ENCODE measurements around the gene RAB20.
A peak's percentile ranks its signal among the peaks of the same experiment; 100 is the strongest.

RAB20 gene

DNA sequence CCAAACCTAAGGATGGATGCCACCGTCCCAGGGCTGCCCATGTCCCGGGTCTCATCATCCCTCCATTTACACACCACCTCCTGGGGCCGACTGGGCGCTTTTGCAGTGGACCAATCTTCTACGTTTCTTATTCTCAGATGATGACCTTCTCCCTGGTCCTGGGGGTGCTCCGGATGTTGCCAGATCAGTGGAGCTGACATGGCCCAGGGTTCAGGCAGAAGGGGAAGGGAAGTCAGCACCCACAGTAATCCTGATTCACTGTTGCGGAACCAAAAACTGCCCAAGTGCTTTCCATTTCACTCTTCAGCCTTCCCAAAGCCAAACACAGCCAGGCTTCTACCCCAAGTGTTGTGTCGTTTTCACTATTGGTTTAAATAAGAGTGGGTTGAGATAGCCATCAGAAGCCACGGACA, 29.8 kb downstream of the RAB20 start:
- Histone ChIP-seq H3K36me3 (ENCODE audit: control insufficient read depth in 1 of 2, insufficient read depth in 2 of 2, low read length in 2 of 2) (no peaks in the 10 kb centered on the region), H3K4me1 (ENCODE audit: control insufficient read depth in 1 of 2, insufficient read depth in 2 of 2, low read length in 2 of 2) (peaks cover 24 to 31% of the 10 kb centered on the region in 2 donors), H3K4me3 (ENCODE audit: low read depth in 1 of 2, low read length in 2 of 2) (no peak overlapping the region), H3K27ac (ENCODE audit: low read depth, low read length) (no peak overlapping the region), H3K27me3 (ENCODE audit: control insufficient read depth in 1 of 2, insufficient read depth in 2 of 2, low read length in 2 of 2) (no peaks in the 10 kb centered on the region), H3K9me3 (ENCODE audit: control insufficient read depth in 1 of 2, low read length in 2 of 2) (no peaks in the 10 kb centered on the region), H3K9ac (ENCODE audit: low read depth in 1 of 2, low read length in 2 of 2) (no peak overlapping the region)

DNA sequence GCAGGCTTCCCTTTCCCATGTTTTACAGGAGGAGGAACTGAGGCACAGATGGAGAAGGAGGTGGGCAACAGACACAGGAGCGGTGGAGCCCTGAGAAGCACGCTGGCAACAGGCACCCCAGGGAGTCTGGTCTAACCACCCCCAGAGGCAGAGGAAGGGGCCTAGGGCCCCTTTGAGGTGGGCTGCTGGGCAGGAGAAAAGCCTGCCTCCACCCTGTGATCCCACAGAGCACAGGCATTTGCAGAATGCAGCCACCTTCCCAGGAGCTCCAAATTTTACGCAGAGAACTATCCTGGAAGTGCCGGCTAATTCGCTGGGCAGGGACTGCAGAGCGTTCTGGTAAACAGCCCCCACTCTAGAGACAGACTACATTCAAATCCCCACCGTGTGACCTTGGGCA, 30.4 kb downstream of the RAB20 start:
- H3K9ac ChIP-seq (ENCODE audit: low read depth in 1 of 2, low read length in 2 of 2): no peak overlapping the region
- H3K27ac ChIP-seq (ENCODE audit: low read depth, low read length): no peak overlapping the region
- H3K27me3 ChIP-seq (ENCODE audit: control insufficient read depth in 1 of 2, insufficient read depth in 2 of 2, low read length in 2 of 2): no peaks in the 10 kb centered on the region
- peaks cover 29 to 36% of the 10 kb centered on the region in 2 donors for H3K4me1 ChIP-seq (ENCODE audit: control insufficient read depth in 1 of 2, insufficient read depth in 2 of 2, low read length in 2 of 2)
- no peak overlapping the region for H3K4me3 ChIP-seq (ENCODE audit: low read depth in 1 of 2, low read length in 2 of 2)
- no peaks in the 10 kb centered on the region for H3K36me3 ChIP-seq (ENCODE audit: control insufficient read depth in 1 of 2, insufficient read depth in 2 of 2, low read length in 2 of 2)
- no peaks in the 10 kb centered on the region for H3K9me3 ChIP-seq (ENCODE audit: control insufficient read depth in 1 of 2, low read length in 2 of 2)

DNA sequence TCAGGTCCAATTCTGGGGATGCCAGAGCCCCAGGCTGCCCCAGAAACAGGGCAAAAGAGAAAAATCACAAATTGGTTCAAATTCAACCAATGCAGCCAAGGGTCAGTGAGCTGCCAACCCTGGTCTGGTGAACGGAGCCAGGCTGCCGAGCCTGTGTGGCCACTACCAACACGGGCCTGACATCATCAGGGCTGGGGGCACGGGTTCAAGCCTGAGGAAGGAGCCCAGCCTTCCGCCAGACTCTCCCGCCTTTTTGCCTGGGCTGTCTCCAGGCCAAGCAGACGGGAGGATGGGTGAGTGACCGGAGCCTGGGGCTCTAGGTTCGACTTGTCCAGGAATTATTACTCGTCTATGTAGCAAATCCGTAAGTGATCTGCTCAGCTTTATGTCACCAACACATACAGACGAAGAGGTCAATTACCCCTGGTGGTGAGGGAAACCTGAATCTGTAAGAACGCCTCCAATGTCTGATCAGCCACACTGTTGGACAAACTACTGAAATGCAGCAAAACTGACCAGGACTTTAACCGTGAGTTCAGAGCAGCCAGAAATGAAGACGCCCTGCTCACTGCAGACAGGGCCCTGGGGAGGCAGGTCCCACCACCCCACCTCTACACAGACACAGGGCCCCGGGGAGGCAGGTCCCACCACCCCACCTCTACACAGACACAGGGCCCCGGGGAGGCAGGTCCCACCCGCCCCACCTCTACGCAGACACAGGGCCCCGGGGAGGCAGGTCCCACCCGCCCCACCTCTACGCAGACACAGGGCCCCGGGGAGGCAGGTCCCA, 31.8 kb downstream of the RAB20 start:
- peak overlapping the region; percentile 49 for H3K27ac ChIP-seq (ENCODE audit: low read depth, low read length)
- H3K27me3 ChIP-seq (ENCODE audit: control insufficient read depth in 1 of 2, insufficient read depth in 2 of 2, low read length in 2 of 2): no peaks in the 10 kb centered on the region
- no peak overlapping the region for H3K9ac ChIP-seq (ENCODE audit: low read depth in 1 of 2, low read length in 2 of 2)
- peaks cover 43 to 50% of the 10 kb centered on the region in 2 donors for H3K4me1 ChIP-seq (ENCODE audit: control insufficient read depth in 1 of 2, insufficient read depth in 2 of 2, low read length in 2 of 2)
- H3K4me3 ChIP-seq (ENCODE audit: low read depth in 1 of 2, low read length in 2 of 2): no peak overlapping the region
- H3K9me3 ChIP-seq (ENCODE audit: control insufficient read depth in 1 of 2, low read length in 2 of 2): no peaks in the 10 kb centered on the region
- H3K36me3 ChIP-seq (ENCODE audit: control insufficient read depth in 1 of 2, insufficient read depth in 2 of 2, low read length in 2 of 2): no peaks in the 10 kb centered on the region

DNA sequence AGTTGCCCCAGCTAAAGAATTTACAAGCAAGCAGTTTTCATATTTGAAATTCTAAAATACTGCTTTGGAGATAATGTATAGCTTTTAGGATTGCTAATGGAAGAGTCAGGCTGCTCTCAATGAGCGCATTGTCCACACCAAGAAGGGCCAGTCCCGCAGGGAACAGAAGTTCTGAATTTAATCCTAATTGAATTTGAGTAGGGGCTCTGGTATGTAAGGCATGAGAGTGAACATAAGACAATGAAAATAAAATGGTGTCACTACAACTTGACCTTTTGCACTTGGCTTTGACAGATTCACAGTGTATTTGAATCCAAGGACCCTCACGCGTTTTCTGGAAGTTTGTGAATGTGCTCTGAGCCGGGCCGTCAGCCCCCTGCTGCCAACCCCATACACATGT, 32.6 kb downstream of the RAB20 start:
- Histone ChIP-seq H3K9ac (ENCODE audit: low read depth in 1 of 2, low read length in 2 of 2) (no peak overlapping the region), H3K4me1 (ENCODE audit: control insufficient read depth in 1 of 2, insufficient read depth in 2 of 2, low read length in 2 of 2) (peaks cover 51 to 58% of the 10 kb centered on the region in 2 donors), H3K4me3 (ENCODE audit: low read depth in 1 of 2, low read length in 2 of 2) (no peak overlapping the region), H3K27me3 (ENCODE audit: control insufficient read depth in 1 of 2, insufficient read depth in 2 of 2, low read length in 2 of 2) (no peaks in the 10 kb centered on the region), H3K9me3 (ENCODE audit: control insufficient read depth in 1 of 2, low read length in 2 of 2) (no peaks in the 10 kb centered on the region), H3K36me3 (ENCODE audit: control insufficient read depth in 1 of 2, insufficient read depth in 2 of 2, low read length in 2 of 2) (no peaks in the 10 kb centered on the region), H3K27ac (ENCODE audit: low read depth, low read length) (peak overlapping the region; percentile 49)

DNA sequence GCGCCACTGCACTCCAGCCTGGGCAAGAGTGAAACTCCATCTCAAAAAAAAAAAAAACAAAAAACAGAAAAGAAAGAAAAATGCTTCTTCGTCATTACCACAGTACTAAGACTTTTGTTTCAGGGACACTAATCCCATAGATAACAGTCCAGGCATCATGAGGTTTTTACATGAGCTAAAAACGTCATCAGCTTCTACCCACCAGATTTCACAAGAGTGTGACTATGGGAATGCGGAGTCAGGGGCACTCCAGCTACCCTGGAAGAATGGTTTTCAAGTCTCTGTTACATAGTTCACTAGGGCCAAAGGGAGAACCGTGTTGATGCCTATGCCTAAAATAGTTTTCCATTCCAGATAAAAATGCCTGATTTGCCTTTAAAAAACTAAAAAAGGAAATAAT, 33.2 kb downstream of the RAB20 start:
- H3K27me3 ChIP-seq (ENCODE audit: control insufficient read depth in 1 of 2, insufficient read depth in 2 of 2, low read length in 2 of 2): no peaks in the 10 kb centered on the region
- no peak overlapping the region for H3K9ac ChIP-seq (ENCODE audit: low read depth in 1 of 2, low read length in 2 of 2)
- H3K4me1 ChIP-seq (ENCODE audit: control insufficient read depth in 1 of 2, insufficient read depth in 2 of 2, low read length in 2 of 2): peaks cover 57 to 64% of the 10 kb centered on the region in 2 donors
- peaks cover 0 to 4% of the 10 kb centered on the region in 2 donors for H3K36me3 ChIP-seq (ENCODE audit: control insufficient read depth in 1 of 2, insufficient read depth in 2 of 2, low read length in 2 of 2)
- no peak overlapping the region for H3K27ac ChIP-seq (ENCODE audit: low read depth, low read length)
- no peaks in the 10 kb centered on the region for H3K9me3 ChIP-seq (ENCODE audit: control insufficient read depth in 1 of 2, low read length in 2 of 2)
- no peak overlapping the region for H3K4me3 ChIP-seq (ENCODE audit: low read depth in 1 of 2, low read length in 2 of 2)

DNA sequence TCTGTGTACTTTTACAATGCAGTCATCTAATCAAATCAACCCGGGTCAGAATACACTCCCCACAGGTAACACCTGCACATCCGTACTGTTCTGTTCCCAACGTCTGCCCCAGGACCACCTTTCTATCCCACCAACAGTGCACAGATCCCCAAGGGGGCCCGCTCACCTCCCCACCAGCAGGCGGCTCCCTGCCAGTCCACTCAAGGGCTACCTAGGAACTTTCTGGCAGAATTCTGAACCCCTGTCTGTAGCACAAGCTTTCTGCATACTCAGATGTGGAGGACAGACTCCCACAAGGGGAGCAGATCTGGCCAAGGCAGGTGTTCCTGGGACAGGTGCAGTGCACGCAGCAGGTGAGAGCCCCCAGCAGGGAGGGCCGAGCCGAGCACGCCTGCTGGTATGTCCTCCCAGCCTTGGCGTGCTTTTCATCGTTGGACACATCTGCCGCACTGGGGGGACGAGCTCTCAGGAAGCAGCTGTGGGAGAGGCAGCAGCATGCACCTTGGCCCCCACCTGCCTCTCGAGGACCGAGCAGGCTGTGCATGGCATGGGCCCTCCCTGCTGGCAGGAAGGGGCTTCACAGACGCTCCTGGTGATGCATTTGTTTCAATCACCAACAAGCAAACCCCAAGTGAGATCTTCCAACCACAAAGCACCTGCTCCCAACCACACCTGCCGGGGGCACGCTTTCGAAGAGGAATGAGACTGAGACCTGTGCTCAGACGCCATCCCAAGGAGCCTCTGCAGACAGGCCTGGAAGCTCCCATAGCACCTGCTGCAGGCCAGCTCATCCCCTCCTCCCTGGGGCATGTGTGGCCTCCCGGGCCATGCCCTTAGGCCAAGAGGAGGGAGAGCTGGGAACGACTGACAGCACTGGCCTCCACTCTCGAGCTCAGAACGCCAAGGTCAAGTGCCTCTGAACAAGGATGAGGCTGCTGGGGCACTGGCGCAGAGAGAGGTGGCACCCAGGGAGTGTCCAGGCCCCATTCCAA, 35.9 kb downstream of the RAB20 start:
- Histone ChIP-seq H3K9me3 (ENCODE audit: control insufficient read depth in 1 of 2, low read length in 2 of 2) (no peaks in the 10 kb centered on the region), H3K4me1 (ENCODE audit: control insufficient read depth in 1 of 2, insufficient read depth in 2 of 2, low read length in 2 of 2) (peaks cover 64 to 83% of the 10 kb centered on the region in 2 donors), H3K27me3 (ENCODE audit: control insufficient read depth in 1 of 2, insufficient read depth in 2 of 2, low read length in 2 of 2) (no peaks in the 10 kb centered on the region), H3K9ac (ENCODE audit: low read depth in 1 of 2, low read length in 2 of 2) (peak overlapping the region; percentile 19 to 51), H3K27ac (ENCODE audit: low read depth, low read length) (peak overlapping the region; percentile 64), H3K4me3 (ENCODE audit: low read depth in 1 of 2, low read length in 2 of 2) (peak overlapping the region in 1 of 2 donors; percentile 44), H3K36me3 (ENCODE audit: control insufficient read depth in 1 of 2, insufficient read depth in 2 of 2, low read length in 2 of 2) (peaks cover 0 to 7% of the 10 kb centered on the region in 2 donors)

DNA sequence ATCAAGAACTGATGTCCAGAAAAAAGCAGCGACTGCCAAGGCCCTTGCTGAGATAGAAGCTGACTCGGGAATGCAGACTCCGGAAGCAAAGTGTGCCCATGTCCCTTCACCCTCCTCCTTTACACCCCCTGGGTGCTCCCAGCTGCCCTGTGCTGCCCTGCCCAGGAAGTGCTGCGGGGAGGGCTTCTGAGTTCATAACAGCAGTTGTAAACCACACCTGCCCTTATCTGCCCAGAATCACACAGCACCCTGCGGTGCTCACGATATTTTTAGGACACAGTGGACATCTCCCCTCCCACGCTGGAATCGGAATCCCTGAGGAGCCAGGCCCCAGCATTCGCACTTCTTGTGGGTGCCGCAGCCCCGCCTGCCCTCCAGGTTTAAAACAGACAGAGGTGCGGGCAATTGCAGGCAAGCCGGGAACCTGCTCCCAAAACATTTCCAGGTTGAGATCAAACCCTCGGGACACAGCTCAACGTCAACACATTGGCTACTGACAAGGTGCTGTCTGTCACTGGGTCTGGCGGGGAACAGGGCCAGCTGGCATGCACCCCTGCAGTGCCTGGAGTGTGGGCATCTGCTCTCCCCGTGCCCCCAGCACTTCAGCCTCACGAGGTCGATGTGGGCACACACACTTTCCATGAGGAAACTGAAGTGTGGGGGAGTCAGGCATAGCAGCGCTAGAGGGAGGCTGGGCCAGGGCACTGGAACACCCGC, 36.8 kb downstream of the RAB20 start:
- Histone ChIP-seq H3K9me3 (ENCODE audit: control insufficient read depth in 1 of 2, low read length in 2 of 2) (no peaks in the 10 kb centered on the region), H3K27me3 (ENCODE audit: control insufficient read depth in 1 of 2, insufficient read depth in 2 of 2, low read length in 2 of 2) (no peaks in the 10 kb centered on the region), H3K9ac (ENCODE audit: low read depth in 1 of 2, low read length in 2 of 2) (peak overlapping the region; percentile 45 to 51), H3K4me3 (ENCODE audit: low read depth in 1 of 2, low read length in 2 of 2) (peak overlapping the region; percentile 44 to 45), H3K4me1 (ENCODE audit: control insufficient read depth in 1 of 2, insufficient read depth in 2 of 2, low read length in 2 of 2) (peaks cover 72 to 92% of the 10 kb centered on the region in 2 donors), H3K27ac (ENCODE audit: low read depth, low read length) (peak overlapping the region; percentile 64), H3K36me3 (ENCODE audit: control insufficient read depth in 1 of 2, insufficient read depth in 2 of 2, low read length in 2 of 2) (peaks cover 0 to 10% of the 10 kb centered on the region in 2 donors)

DNA sequence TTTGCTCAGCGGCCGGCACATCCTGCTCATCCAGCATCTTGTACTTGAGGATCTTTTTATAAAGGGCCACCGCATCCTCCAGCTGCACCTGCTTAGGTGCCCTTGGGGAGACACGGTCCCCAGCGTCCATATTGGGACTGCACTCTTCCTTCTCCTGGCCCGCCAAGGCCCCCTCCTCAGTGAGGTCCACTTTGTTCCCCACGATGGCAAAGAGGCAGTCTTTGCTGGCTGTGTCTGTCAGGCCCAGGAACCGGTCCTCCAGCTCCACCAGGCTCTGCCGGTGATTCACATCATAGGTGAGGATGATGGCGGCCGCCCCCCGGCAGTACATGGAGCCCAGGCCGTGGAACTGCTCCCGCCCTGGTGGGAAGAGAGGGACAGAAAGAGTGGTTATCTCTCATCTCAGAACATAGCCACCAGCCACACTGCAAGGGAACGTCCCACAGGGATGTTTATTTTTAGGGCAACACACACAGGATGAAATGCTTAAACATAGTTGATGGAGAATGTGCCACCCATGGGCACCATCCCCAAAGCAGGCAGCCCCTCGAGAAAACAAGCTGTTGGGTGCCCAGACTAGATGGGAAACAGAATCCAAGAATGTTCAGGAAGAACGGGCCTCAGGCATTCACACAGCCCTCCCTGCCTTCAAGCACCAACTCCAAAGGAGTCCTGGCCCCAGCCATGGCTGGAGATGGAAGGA, 37.5 kb downstream of the RAB20 start:
- H3K27me3 ChIP-seq (ENCODE audit: control insufficient read depth in 1 of 2, insufficient read depth in 2 of 2, low read length in 2 of 2): no peaks in the 10 kb centered on the region
- no peaks in the 10 kb centered on the region for H3K9me3 ChIP-seq (ENCODE audit: control insufficient read depth in 1 of 2, low read length in 2 of 2)
- H3K4me1 ChIP-seq (ENCODE audit: control insufficient read depth in 1 of 2, insufficient read depth in 2 of 2, low read length in 2 of 2): peaks cover 74 to 87% of the 10 kb centered on the region in 2 donors
- peaks cover 0 to 13% of the 10 kb centered on the region in 2 donors for H3K36me3 ChIP-seq (ENCODE audit: control insufficient read depth in 1 of 2, insufficient read depth in 2 of 2, low read length in 2 of 2)
- peak overlapping the region; percentile 64 for H3K27ac ChIP-seq (ENCODE audit: low read depth, low read length)
- peak overlapping the region; percentile 45 to 51 for H3K9ac ChIP-seq (ENCODE audit: low read depth in 1 of 2, low read length in 2 of 2)
- peak overlapping the region; percentile 1 to 19 for H3K4me3 ChIP-seq (ENCODE audit: low read depth in 1 of 2, low read length in 2 of 2)

DNA sequence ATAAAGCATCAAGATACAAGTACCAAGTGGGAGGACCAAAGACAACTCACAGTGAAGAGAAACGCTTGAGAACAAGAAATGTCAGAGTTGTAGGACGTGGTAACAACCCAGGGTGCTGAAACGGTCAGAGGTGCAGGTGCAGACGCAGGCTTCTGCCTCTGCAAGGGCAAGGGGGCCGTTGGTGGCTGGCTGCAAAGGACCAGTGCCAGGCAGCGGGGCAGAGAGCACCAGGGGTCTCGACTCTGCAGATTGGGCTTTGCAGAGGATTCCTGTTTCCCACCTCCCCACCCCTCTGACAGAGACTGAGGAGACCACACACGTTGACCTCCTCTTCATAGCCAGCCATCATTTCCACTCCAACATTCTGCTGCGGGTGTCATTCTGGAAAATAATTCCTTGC, 38.3 kb downstream of the RAB20 start:
- H3K9me3 ChIP-seq (ENCODE audit: control insufficient read depth in 1 of 2, low read length in 2 of 2): no peaks in the 10 kb centered on the region
- no peak overlapping the region for H3K4me3 ChIP-seq (ENCODE audit: low read depth in 1 of 2, low read length in 2 of 2)
- H3K9ac ChIP-seq (ENCODE audit: low read depth in 1 of 2, low read length in 2 of 2): no peak overlapping the region
- no peaks in the 10 kb centered on the region for H3K27me3 ChIP-seq (ENCODE audit: control insufficient read depth in 1 of 2, insufficient read depth in 2 of 2, low read length in 2 of 2)
- peaks cover 79 to 87% of the 10 kb centered on the region in 2 donors for H3K4me1 ChIP-seq (ENCODE audit: control insufficient read depth in 1 of 2, insufficient read depth in 2 of 2, low read length in 2 of 2)
- H3K36me3 ChIP-seq (ENCODE audit: control insufficient read depth in 1 of 2, insufficient read depth in 2 of 2, low read length in 2 of 2): peaks cover 0 to 16% of the 10 kb centered on the region in 2 donors
- no peak overlapping the region for H3K27ac ChIP-seq (ENCODE audit: low read depth, low read length)
